ENCODE measurements around the gene BTG1. TPM values are rescaled to one million over a fixed set of nuclear protein-coding genes. Genes with fewer than 3 reads are reported as not detected.
A peak's percentile ranks its signal among the peaks of the same experiment; 100 is the strongest.
"Not testable (repeated sequence)": the region's sequence is repeated elsewhere in the genome, so short reads cannot be mapped to it uniquely, and the experiment has no call there.

BTG1 gene
- total RNA-seq, 1 experiment from 2014 or later = 29.8 TPM

GRCh38 chr12:92136965-92137721 lies 8.5 kb downstream of the BTG1 start:
- ChIA-PET POLR2A (ENCODE audit: unreplicated experiment) (interaction anchor here (0.6 to 1.4 kb wide), 3 partner anchors 9 to 1274 kb away, joined by 3 to 8 read pairs (median 4); partner anchors contain the start of gene BTG1), CTCF (interaction anchor here (0.5 to 0.6 kb wide), 2 partner anchors 15 to 320 kb away, joined by 3 to 4 read pairs; no protein-coding TSS in a partner anchor)
- peak; percentile 60 for ATAC-seq
- peak overlapping the region; percentile 87 for H3K4me3 ChIP-seq (ENCODE audit: low read length)
- H3K4me1 ChIP-seq (ENCODE audit: insufficient read depth, low read length) = peaks cover 69% of the 10 kb centered on the region
- BruUV-seq (replicated peaks) = TSS peak; percentile 11
- intact Hi-C loops (cut with micrococcal nuclease) = loop anchor here (1.0 to 5.0 kb wide), 4 partner anchors 40 to 326 kb away; no protein-coding TSS in a partner anchor
- H4K20me1 ChIP-seq (ENCODE audit: low read length) = peaks cover 83% of the 10 kb centered on the region
- peak overlapping the region; percentile 42 for H3K9ac ChIP-seq (ENCODE audit: low read length)
- peaks cover 99% of the 10 kb centered on the region for H3K79me2 ChIP-seq (ENCODE audit: low read length)
- H3K9me3 ChIP-seq (ENCODE audit: low read length) = no peaks in the 10 kb centered on the region
- H2AFZ ChIP-seq (ENCODE audit: low read length) = no peak overlapping the region
- H3K4me2 ChIP-seq (ENCODE audit: low read length) = peak overlapping the region; percentile 84
- H3K9me2 ChIP-seq (replicated peaks; ENCODE audit: low read length) = no peaks in the 10 kb centered on the region
- peak overlapping the region; percentile 91 for H3K27ac ChIP-seq (ENCODE audit: low read length)
- peaks cover 24% of the 10 kb centered on the region for H3K36me3 ChIP-seq (ENCODE audit: low read depth, low read length)
- H3K27me3 ChIP-seq (ENCODE audit: low read length) = no peaks in the 10 kb centered on the region
- DNase-seq = peak; percentile 91
- TF ChIP-seq, protein P1, sequence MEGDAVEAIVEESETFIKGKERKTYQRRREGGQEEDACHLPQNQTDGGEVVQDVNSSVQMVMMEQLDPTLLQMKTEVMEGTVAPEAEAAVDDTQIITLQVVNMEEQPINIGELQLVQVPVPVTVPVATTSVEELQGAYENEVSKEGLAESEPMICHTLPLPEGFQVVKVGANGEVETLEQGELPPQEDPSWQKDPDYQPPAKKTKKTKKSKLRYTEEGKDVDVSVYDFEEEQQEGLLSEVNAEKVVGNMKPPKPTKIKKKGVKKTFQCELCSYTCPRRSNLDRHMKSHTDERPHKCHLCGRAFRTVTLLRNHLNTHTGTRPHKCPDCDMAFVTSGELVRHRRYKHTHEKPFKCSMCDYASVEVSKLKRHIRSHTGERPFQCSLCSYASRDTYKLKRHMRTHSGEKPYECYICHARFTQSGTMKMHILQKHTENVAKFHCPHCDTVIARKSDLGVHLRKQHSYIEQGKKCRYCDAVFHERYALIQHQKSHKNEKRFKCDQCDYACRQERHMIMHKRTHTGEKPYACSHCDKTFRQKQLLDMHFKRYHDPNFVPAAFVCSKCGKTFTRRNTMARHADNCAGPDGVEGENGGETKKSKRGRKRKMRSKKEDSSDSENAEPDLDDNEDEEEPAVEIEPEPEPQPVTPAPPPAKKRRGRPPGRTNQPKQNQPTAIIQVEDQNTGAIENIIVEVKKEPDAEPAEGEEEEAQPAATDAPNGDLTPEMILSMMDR (conservative IDR thresholded peaks at IDR 0.05; ENCODE audit: low read depth, low read length) = no peak
- TF ChIP-seq EZH2phosphoT487 (IDR thresholded peaks at IDR 0.05; ENCODE audit: borderline replicate concordance, low read length) (no peak), EZH2 (IDR thresholded peaks at IDR 0.05; ENCODE audit: low read length, unreplicated experiment) (no peak)
- peaks cover 8% of the 10 kb centered on the region for H3F3A ChIP-seq (ENCODE audit: low read length, unreplicated experiment)

DNA sequence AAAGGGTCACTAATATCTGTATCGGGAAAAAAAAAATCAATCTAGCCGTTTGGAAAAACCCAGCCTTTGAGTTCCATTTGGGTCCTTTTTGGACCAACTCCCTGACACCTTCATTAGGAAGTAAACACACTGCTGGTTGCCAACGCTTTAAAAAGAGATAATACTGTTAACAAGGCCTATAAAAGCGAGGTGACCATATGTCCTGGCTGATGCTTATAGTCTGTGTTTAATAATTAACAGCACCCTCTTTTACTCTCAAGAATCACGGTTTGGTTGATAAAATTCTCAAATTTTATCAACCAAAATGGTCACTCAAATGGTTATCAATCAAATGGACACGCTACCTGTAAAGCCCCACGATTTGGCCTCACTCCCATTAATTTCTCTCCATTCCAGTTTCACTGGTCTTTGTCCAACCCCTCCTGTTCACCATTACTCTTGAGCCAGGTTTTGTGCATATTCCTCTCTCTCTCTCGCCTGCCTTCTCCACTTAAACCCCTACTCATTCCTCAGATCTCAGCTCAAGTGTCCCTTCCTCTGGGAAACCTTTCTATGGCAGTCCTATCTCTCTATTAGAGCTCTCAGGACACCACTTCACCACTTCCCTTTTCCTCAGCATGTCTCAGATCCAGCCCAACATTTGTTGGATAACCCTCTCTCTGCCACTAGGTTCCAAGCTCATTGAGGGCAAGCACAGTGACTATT lies 9.5 kb downstream of the BTG1 start:
- Histone ChIP-seq H3K9me2 (replicated peaks; ENCODE audit: low read length) (no peaks in the 10 kb centered on the region), H3K4me3 (ENCODE audit: low read length) (peak overlapping the region; percentile 52), H3F3A (ENCODE audit: low read length, unreplicated experiment) (peaks cover 8% of the 10 kb centered on the region), H4K20me1 (ENCODE audit: low read length) (peaks cover 77% of the 10 kb centered on the region), H3K9me3 (ENCODE audit: low read length) (no peaks in the 10 kb centered on the region), H3K4me2 (ENCODE audit: low read length) (peak overlapping the region; percentile 79), H3K27me3 (ENCODE audit: low read length) (no peaks in the 10 kb centered on the region), H3K9ac (ENCODE audit: low read length) (peak overlapping the region; percentile 32; the same call in 1 of the 2 replicates), H3K36me3 (ENCODE audit: low read depth, low read length) (peaks cover 16% of the 10 kb centered on the region; the same call in 1 of the 2 replicates), H3K27ac (ENCODE audit: low read length) (peak overlapping the region; percentile 91), H2AFZ (ENCODE audit: low read length) (no peak overlapping the region), H3K4me1 (ENCODE audit: insufficient read depth, low read length) (peaks cover 69% of the 10 kb centered on the region), H3K79me2 (ENCODE audit: low read length) (peaks cover 99% of the 10 kb centered on the region)
- CTCF ChIA-PET = no interaction called here
- no TSS peak for BruUV-seq (replicated peaks)
- TF ChIP-seq EZH2phosphoT487 (IDR thresholded peaks at IDR 0.05; ENCODE audit: borderline replicate concordance, low read length) (no peak), EZH2 (IDR thresholded peaks at IDR 0.05; ENCODE audit: low read length, unreplicated experiment) (no peak)
- TF ChIP-seq, protein P1 (conservative IDR thresholded peaks at IDR 0.05; ENCODE audit: low read depth, low read length) = no peak
- no peak for DNase-seq
- POLR2A ChIA-PET (ENCODE audit: unreplicated experiment) = interaction anchor here (0.6 to 1.4 kb wide), 2 partner anchors 10 to 47 kb away, joined by 3 to 8 read pairs; partner anchors contain the start of gene BTG1
- intact Hi-C loops (cut with micrococcal nuclease) = loop anchor here (2.0 to 5.0 kb wide), 3 partner anchors 39 to 325 kb away; no protein-coding TSS in a partner anchor
- no peak for ATAC-seq

DNA sequence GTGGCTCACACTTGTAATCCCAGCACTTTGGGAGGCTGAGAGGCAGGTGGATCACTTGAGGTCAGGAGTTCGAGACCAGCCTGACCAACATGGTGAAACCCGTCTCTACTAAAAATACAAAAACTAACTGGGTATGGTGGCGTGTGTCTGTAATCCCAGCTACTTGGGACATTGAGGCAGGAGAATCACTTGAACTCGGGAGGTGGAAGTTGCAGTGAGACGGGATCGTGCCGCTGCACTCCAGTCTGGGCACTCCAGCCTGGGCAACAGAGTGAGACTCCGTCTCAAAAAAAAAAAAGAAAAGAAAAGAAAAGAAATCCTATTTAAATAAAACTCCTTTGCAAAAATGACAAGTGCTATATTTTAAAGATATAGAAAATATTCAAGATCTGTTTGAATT lies 10.1 kb downstream of the BTG1 start:
- H3K9me2 ChIP-seq (replicated peaks; ENCODE audit: low read length); H3K9me3 ChIP-seq (ENCODE audit: low read length); BruUV-seq (replicated peaks); H3K4me3 ChIP-seq (ENCODE audit: low read length); H3F3A ChIP-seq (ENCODE audit: low read length, unreplicated experiment); ATAC-seq; POLR2A ChIA-PET (ENCODE audit: unreplicated experiment); H3K27me3 ChIP-seq (ENCODE audit: low read length); CTCF ChIA-PET; DNase-seq; H3K36me3 ChIP-seq (ENCODE audit: low read depth, low read length); H2AFZ ChIP-seq (ENCODE audit: low read length); H3K9ac ChIP-seq (ENCODE audit: low read length): not testable (repeated sequence)
- Histone ChIP-seq H3K27ac (ENCODE audit: low read length) (peak overlapping the region; percentile 91), H3K4me1 (ENCODE audit: insufficient read depth, low read length) (peaks cover 69% of the 10 kb centered on the region), H3K79me2 (ENCODE audit: low read length) (peaks cover 99% of the 10 kb centered on the region), H3K4me2 (ENCODE audit: low read length) (peak overlapping the region; percentile 79), H4K20me1 (ENCODE audit: low read length) (peaks cover 75% of the 10 kb centered on the region)
- intact Hi-C loops (cut with micrococcal nuclease) = loop anchor here (5.0 kb wide), 2 partner anchors 38 to 93 kb away; no protein-coding TSS in a partner anchor
